ENCODE data around the gene NELFE.
"Not testable (repeated sequence)": the region's sequence is repeated elsewhere in the genome, so short reads cannot be mapped to it uniquely, and the experiment has no call there.

Gene NELFE

DNA sequence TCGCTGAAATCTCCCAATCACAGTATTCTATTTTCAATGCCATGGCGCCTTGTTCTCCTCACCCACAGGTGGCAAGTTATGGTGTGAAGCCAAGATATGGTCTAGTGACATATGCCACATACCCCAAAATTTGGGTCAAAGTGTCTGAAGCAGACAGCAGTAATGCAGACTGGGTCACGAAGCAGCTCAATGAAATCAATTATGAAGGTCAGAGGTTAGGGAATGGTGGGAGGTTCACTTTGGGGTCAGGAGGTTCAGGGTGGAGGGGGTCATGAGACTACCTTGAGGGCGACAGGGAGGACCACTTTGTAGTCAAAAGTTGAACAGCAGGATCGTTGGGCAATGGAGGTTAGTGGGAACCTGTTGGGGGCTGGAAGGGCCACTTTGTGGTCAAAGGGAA lies 10.5 kb downstream of the NELFE start:
- DNase-seq: no peak

DNA sequence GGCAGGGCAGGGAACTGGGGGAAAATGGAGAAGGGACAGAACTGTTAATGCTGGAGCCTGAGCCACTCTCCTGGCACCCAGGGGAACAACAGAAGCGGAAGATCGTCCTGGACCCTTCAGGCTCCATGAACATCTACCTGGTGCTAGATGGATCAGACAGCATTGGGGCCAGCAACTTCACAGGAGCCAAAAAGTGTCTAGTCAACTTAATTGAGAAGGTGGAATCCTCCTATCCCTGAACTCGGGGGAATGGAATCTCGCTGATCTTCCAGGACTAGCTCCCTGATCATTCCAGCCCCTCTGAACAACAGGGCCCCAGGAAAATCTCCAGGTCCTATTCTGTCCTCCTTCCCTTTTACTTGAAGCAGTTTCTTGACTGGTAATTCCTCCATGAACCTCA lies 10.9 kb downstream of the NELFE start:
- DNase-seq: no peak

DNA sequence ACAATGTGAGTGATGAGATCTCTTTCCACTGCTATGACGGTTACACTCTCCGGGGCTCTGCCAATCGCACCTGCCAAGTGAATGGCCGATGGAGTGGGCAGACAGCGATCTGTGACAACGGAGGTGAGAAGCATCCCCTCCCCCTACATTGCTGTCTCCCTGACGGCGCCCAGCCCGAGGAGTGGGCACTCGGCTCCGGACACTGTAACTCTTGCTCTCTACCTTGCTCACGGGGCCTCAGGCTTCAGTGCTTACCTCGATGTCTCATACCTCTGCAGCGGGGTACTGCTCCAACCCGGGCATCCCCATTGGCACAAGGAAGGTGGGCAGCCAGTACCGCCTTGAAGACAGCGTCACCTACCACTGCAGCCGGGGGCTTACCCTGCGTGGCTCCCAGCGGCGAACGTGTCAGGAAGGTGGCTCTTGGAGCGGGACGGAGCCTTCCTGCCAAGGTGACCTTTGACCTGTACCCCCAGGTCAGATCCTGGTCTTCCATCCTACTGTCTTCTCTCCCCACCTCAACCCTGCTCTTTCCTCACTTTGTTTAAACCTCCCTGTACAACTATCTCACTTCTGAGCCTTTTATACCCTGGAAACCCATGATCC lies 11.6 kb downstream of the NELFE start:
- DNase-seq: no peak

DNA sequence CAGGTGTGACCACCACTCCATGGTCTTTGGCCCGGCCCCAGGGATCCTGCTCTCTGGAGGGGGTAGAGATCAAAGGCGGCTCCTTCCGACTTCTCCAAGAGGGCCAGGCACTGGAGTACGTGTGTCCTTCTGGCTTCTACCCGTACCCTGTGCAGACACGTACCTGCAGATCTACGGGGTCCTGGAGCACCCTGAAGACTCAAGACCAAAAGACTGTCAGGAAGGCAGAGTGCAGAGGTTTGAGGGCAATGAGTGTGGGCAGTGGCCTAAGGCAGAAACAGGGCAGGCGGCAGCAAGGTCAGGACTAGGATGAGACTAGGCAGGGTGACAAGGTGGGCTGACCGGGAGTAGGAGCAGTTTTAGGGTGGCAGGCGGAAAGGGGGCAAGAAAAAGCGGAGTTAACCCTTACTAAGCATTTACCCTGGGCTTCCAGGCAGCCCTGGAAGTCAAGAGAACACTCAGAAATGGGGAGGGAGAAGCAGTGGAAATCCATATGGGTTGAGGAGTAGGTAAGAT lies 12.3 kb downstream of the NELFE start:
- DNase-seq: no peak

DNA sequence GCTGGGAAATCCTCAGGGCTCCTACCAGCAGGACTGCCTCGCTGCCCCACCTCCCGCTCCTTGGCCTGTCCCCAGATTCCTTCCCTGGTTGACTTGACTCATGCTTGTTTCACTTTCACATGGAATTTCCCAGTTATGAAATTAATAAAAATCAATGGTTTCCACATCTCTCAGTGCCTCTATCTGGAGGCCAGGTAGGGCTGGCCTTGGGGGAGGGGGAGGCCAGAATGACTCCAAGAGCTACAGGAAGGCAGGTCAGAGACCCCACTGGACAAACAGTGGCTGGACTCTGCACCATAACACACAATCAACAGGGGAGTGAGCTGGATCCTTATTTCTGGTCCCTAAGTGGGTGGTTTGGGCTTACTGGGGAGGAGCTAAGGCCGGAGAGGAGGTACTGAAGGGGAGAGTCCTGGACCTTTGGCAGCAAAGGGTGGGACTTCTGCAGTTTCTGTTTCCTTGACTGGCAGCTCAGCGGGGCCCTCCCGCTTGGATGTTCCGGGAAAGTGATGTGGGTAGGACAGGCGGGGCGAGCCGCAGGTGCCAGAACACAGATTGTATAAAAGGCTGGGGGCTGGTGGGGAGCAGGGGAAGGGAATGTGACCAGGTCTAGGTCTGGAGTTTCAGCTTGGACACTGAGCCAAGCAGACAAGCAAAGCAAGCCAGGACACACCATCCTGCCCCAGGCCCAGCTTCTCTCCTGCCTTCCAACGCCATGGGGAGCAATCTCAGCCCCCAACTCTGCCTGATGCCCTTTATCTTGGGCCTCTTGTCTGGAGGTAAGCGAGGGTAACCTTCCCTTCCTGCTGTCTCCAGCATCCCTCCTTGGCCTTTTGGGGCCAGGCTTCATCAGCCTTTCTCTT lies 13.0 kb downstream of the NELFE start, which contains the start of gene CFB:
Gene CFB (plus strand): TSS at position 589 of the 863 bp plus-strand sequence. CDS start 127 bp downstream, at position 716.
- DNase-seq: no peak

DNA sequence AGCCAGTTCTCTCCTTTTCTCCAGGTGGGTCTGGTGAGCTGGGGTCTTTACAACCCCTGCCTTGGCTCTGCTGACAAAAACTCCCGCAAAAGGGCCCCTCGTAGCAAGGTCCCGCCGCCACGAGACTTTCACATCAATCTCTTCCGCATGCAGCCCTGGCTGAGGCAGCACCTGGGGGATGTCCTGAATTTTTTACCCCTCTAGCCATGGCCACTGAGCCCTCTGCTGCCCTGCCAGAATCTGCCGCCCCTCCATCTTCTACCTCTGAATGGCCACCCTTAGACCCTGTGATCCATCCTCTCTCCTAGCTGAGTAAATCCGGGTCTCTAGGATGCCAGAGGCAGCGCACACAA lies 13.6 kb downstream of the NELFE start:
- DNase-seq: no peak

DNA sequence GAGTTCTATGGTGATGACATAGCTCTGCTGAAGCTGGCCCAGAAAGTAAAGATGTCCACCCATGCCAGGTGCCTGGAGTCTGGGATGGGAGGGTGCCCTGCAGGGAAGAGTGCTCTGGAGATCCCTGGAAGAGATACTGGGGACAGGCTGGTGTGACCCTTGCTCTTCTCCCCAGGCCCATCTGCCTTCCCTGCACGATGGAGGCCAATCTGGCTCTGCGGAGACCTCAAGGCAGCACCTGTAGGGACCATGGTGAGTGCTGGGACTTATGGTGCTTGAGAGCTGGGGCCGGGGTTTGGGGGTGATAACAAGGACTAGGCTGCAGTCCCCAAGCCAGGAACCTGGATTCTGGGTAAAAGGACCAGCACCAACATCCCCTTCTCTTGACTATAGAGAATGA lies 15.0 kb downstream of the NELFE start:
- DNase-seq: no peak

DNA sequence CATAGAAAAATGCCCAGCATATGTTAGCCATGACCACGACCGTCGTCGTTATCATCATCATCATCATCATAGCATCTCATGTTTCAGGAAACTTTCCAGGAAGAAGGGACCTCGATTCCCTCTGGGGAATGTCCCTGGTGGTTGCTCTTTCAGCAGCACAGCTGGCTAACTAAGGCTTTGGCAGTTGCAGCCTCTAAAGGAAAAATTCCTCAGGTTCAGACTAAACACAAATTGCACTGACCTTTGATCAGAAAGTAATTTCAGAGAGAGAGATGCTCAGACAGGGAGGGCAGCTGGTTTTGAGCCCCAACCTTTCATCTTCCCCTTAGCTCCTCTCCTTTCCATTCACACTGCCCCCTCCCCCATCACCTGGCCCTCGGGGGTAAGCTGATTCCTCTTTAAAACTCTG lies 18.5 kb downstream of the NELFE start:
- no peak for DNase-seq

DNA sequence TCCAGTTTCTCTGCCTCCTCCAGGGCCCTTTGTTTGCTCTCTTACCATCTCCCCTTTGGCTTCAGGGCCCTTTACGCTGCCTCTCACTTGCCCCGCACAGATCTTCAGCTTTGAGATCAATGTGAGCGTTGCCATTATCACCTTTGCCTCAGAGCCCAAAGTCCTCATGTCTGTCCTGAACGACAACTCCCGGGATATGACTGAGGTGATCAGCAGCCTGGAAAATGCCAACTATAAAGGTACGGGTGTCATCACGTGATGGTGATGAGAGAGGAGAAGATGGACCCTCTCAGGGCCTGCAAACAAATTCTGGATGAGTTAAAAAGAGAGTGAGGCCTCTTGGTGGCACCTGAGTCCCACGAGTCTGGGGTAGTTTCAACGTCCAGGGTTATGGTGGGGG lies 22.9 kb downstream of the NELFE start:
- DNase-seq: no peak

DNA sequence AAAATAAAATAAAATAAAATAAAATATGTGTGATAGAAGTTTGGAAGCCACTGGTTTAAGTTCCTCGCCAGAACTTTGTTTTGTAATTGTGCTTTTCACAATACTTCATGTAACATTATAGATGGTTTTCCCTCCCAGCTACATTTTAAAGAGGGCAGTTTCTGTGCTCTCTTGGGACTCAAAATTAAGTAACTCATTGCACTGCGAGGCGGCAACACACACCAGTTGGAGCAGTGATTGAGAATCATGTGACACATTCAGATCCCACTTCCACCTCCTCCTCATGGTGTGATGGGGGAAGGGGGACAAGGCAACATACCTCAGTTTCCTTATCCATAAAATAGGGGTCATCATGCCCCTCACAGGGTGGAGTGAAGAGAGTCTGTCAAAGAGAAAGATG lies 23.8 kb downstream of the NELFE start:
- no peak for DNase-seq

DNA sequence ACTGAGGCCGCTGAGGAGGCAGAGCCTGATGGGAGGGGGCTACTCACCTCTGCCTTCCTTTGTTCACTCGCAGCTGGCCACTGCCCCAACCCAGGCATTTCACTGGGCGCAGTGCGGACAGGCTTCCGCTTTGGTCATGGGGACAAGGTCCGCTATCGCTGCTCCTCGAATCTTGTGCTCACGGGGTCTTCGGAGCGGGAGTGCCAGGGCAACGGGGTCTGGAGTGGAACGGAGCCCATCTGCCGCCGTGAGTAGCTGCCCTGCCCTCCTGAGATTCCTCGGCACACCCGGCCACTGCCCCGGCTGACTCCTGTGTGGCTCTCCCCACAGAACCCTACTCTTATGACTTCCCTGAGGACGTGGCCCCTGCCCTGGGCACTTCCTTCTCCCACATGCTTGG lies 25.2 kb downstream of the NELFE start:
- no peak for DNase-seq

DNA sequence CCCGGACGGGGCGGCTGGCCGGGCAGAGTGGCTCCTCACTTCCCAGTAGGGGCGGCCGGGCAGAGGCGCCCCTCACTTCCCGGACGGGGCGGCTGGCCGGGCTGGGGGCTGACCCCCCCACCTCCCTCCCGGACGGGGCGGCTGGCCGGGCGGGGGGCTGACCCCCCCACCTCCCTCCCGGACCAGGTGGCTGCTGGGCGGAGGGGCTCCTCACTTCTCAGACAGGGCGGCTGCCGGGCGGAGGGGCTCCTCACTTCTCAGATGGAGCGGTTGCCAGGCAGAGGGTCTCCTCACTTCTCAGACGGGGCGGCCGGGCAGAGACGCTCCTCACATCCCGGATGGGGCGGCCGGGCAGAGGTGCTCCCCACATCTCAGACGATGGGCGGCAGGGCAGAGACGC lies 26.6 kb downstream of the NELFE start:
- not testable (repeated sequence) for DNase-seq

DNA sequence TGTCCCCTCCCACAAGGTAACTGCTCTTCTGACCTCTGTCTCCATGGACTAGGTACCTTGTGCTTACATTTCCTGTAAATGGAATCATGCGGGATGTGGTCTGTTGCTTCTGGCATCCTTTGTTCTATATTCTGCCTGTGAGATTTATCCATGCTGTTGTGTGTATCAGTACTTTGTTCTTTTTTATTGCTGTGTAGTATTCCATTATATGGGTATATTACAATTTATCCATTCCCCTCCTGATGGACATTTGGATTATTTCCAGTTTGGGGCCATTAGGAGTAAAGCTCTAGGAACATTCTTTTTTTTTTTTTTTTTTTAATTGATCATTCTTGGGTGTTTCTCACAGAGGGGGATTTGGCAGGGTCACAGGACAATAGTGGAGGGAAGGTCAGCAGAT lies 27.8 kb downstream of the NELFE start:
- no peak for DNase-seq

DNA sequence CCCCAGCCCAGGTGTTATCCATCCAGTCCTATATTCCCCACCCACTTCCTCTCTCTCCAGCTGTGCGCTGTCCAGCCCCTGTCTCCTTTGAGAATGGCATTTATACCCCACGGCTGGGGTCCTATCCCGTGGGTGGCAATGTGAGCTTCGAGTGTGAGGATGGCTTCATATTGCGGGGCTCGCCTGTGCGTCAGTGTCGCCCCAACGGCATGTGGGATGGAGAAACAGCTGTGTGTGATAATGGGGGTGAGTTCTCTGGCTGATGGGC lies 30.2 kb downstream of the NELFE start:
- no peak for DNase-seq

DNA sequence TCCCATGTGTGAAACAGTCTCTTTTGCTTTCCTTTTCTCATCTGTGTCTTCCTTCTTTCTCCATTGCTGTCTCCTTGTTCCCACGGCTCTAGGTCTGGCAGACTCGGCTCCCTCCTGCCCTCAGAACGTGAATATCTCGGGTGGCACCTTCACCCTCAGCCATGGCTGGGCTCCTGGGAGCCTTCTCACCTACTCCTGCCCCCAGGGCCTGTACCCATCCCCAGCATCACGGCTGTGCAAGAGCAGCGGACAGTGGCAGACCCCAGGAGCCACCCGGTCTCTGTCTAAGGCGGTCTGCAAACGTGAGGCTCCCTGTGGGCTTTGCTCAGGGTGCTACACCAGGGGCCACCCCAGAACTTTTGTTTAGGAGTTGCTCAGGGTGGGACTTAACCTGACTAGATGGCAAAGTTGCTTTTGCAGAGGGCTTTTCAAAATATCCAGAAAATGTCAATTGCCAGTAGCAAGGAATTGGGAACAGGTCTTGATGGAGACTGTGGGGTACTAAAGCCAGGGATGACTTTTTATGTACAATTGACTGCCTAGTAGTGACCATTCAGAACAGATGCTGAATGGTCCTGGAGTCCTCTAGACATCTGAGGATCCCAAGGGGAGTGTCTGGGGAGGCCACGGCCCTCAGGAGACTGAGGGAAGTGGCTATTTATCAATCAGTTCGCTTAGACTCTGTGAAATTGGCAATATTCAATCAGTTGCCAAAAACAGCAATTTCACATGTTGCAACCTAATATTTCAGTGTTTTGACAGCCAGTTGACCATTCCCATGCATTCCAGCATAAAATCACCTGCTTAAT lies 30.7 kb downstream of the NELFE start:
- DNase-seq: no peak

DNA sequence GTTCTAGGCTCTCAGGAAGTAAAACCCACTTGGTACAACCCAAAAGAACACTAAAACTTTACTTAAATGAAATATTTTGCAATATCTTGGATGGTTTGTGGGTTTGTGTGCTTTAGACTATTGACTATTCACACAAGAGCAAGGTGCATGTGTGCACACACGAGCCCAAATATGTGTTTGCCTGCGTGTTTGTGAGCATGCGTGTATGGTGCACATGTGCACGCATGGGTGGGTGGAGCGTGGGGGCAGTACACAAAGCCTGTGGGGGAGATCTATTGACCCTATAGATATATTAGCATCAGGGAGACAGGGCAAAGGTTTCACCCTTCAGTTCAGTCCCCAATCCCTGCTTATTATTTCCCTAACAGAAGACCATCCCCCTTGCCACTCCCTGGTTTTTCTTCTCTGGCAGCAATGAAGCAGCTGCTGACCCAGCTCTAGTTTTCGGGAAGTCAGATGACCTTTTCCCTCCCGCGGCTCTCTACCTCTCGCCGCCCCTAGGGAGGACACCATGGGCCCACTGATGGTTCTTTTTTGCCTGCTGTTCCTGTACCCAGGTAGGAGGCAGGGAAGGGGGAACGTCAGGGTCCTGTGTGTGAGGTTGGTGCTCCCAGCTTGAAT lies 31.4 kb downstream of the NELFE start, which contains the start of gene C2:
Gene C2 (plus strand): TSS at position 476 of the 621 bp plus-strand sequence. CDS start 36 bp downstream, at position 512.
- DNase-seq: no peak

DNA sequence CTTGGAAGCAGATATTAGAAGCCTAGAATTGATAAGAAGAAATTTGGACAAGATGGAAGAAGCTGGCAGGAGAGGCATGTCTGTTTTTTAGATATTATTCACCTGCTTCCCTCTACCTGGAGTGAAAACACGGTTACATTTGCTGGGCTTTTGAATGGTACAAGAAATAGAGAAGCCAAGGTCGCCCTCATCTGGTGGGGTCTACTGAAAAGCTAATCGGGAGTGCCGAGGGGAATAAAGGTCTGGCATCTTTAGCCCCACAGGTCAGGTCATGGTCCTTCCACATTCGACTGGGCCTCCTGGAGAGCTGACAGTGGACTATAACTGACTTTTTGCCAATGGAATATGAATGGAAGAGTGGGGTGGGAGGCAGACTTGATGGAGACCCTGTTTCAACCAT lies 35.8 kb downstream of the NELFE start:
- DNase-seq: no peak

DNA sequence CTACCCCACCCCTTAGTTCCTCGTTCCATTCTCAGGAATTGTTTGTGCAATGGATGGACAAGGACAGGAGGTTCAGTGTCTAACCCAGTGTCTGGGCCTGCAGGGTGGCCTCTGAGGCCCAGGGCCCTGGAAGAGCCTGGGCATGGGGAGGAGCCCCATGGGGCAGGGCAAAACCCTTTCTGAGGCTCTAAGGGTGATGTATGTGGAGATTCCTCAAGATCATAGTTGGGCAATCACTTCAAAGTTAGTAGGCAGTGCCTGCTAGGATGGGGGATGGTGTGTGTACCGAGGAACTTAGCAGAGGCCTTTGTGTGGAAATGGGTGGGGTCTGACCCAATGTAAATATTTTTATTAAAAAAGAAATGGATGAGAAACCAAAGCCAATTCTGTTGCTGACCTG lies 38.0 kb downstream of the NELFE start:
- DNase-seq: no peak

DNA sequence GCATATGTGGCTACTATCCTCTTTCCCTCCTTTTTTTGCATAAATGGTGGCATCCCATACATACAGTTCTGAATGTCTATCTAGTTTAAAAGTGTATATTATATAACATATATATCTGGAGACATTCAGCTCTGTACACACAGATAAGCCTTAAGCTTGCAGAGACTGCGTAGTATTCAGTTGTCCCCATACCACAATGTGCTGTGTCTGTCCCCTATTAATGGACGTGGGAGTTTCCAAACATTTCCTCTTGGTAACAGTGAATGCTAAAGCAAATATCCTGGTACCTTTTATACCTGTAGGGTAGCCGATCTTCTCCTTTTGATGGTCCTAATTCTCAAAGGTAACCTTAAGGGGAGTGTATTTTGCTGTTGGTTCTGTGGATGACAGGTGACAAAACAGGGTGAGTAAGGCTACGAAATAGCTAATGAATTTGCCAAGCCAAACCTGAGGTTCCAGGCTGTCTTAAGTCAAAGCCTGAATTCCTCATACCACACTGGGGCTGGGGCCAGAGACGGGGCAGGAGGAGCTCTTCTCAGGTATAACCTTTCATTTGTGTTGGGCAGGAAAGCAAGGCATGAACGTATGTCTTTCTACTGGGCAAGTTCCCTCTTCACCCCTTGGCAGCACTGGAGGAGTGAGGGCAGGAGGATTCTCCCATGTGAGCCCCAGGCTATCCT lies 39.0 kb downstream of the NELFE start:
- DNase-seq: no peak

DNA sequence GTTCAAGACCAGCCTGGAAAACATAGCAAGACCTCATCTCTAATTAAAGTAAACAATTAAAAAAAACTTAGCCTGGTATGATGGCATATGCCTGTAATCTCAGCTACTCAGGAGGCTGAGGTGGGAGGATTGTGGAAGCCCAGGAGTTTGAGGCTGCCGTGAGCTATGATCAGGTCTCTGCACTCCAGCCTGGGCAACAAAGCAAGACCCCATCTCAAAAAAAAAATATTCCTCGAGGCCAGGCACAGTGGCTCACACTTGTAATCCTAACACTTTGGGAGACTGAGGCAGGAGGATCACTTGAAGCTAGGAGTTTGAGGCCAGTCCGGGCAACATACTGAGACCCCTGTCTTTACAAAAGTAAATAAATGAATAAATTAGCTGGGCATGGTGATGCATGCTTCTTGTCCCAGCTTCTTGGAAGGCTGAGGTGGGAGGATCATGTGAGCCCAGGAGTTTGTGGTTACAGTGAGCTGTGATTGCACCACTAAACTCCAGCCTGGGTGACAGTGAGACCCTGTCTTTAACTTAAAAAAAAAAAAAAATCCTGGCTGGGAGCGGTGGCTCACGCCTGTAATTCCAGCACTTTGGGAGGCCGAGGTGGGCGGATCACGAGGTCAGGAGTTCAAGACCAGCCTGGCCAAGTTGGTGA lies 40.6 kb downstream of the NELFE start:
- DNase-seq: no peak

DNA sequence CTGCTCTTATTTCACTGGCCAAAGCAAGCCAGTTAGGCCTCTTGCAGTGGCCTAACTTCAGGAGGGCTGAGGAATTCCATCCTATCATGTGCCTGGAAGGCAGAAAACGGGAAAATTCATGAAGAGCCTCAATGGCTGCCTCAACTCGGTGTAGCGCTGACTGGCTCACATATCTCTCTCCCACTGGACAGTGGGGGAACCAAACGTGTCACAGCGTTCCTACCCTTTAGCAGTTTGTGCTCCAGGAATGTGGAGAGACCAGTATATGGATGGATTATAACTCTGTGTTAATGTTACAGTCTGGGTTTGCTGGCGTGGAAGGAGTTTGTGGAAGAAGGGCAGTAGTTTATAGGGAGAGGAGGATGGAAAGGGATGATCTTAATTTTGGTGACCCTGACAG lies 43.0 kb downstream of the NELFE start:
- no peak for DNase-seq

DNA sequence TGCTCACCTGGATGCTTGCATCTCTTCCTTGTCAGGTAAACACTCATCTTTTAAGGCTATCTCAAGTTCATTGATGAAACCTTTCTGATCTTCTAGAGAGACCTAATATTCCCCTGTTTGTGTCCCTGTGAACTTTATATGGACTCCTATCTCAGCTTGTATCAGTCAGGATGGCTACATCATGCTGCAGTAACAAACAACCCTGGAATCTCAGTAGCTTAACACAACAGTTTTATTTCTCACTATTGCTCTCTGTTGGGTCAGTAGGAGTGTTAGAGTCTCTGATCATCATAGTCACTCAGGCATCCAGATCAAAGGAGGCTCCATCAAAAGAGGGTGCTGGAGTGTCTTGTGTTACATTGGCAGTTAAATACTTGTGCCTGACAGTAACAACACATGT lies 43.4 kb downstream of the NELFE start:
- no peak for DNase-seq
